HL-60 (cell line): Measurements from ENCODE around the gene COL19A1.

Source experiments
- DNase-seq, 2 experiments: peaks; one replicate each; pipeline ENCODE4 v3.0.0-alpha.2; 2010 to 2020; ENCODE audit warnings: low read depth in 1 of 2, low spot score in 1 of 2
- H3K27ac ChIP-seq: fragments of 250-450 bp; sonication (Bioruptor Pico); replicated peaks from 2 replicates; pipeline ENCODE4 v1.5.1; 2020; ENCODE audit warnings: mild to moderate bottlenecking, moderate library complexity
- H3K27me3 ChIP-seq: fragments of 250-450 bp; sonication (Bioruptor Pico); 2 replicates; pipeline ENCODE4 v1.5.1; 2021; ENCODE audit warnings: mild to moderate bottlenecking, moderate library complexity; ENCODE audit not compliant: insufficient read depth, poor library complexity, severe bottlenecking
- H3K4me3 ChIP-seq: replicated peaks from 2 replicates; pipeline ENCODE4 v1.5.1; 2011; ENCODE audit warnings: mild to moderate bottlenecking, control low read depth, low read length; ENCODE audit not compliant: insufficient read depth
- GABPA ChIP-seq: IDR thresholded peaks from 2 replicates; pipeline ENCODE4 v1.6.1; 2012; ENCODE audit warnings: low read depth
- POLR2AphosphoS5 ChIP-seq: IDR thresholded peaks from 2 replicates; pipeline ENCODE4 v1.6.1; 2012; ENCODE audit warnings: low read depth
- REST ChIP-seq: IDR thresholded peaks from 2 replicates; pipeline ENCODE4 v1.6.1; 2012; ENCODE audit warnings: low read depth; ENCODE audit not compliant: insufficient replicate concordance
- SPI1 ChIP-seq: IDR thresholded peaks from 2 replicates; pipeline ENCODE4 v1.6.1; 2012; ENCODE audit warnings: low read depth, mild to moderate bottlenecking, borderline replicate concordance
- TF ChIP-seq, protein P1 (sequence below): IDR thresholded peaks from one replicate; pipeline ENCODE4 v1.5.1; 2011; ENCODE audit warnings: low read length, control low read depth, inconsistent platforms; ENCODE audit not compliant: insufficient read depth

The COL19A1 gene

DNA sequence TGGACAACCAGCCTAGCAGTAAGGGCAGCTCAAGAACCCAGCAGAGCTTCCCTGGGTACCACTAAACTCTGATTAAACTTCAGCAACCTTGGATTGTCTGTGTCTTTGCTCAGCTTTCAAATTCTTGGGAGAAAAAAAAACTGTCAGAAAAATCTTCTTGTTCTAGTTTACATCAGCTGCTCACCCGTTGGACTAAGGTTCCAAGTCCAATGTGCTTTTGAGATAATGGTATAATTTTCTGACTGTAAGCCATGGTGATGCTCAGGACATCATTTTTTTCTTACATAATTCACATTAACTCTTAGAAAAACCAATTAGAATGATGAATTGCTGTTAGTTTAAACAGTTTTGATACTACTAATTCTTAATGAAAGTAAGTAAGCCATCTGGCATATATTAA, 290.7 kb downstream of the COL19A1 start:
- no peak for DNase-seq
- no peak overlapping the region for H3K27ac ChIP-seq
- TF ChIP-seq GABPA (no peak), REST (no peak), SPI1 (no peak), POLR2AphosphoS5 (no peak)
- TF ChIP-seq, protein P1, sequence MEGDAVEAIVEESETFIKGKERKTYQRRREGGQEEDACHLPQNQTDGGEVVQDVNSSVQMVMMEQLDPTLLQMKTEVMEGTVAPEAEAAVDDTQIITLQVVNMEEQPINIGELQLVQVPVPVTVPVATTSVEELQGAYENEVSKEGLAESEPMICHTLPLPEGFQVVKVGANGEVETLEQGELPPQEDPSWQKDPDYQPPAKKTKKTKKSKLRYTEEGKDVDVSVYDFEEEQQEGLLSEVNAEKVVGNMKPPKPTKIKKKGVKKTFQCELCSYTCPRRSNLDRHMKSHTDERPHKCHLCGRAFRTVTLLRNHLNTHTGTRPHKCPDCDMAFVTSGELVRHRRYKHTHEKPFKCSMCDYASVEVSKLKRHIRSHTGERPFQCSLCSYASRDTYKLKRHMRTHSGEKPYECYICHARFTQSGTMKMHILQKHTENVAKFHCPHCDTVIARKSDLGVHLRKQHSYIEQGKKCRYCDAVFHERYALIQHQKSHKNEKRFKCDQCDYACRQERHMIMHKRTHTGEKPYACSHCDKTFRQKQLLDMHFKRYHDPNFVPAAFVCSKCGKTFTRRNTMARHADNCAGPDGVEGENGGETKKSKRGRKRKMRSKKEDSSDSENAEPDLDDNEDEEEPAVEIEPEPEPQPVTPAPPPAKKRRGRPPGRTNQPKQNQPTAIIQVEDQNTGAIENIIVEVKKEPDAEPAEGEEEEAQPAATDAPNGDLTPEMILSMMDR, result no peak
- no peak overlapping the region for H3K4me3 ChIP-seq
- peaks cover 4% of the 10 kb centered on the region for H3K27me3 ChIP-seq

DNA sequence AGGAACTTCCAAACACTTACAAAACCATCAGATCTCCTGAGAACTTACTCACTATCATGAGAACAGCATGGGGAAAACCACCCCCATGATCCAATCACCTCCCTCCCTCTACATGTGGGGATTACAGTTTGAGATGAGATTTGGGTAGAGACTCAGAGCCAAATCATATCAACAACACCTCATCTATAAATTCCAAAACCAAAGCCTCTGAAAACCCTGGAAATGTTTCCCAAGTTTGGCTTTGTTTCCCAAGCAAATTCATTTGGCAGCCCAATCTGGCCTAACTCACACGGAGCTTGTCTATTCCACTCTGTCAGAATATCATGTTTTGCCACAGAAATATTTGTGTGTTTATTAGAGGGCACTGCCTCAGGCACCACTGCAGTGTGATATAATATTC, 293.9 kb downstream of the COL19A1 start:
- Histone ChIP-seq H3K27me3 (peaks cover 6% of the 10 kb centered on the region), H3K27ac (no peak overlapping the region), H3K4me3 (no peak overlapping the region)
- DNase-seq, result no peak
- no peak for TF ChIP-seq GABPA
- no peak for TF ChIP-seq POLR2AphosphoS5
- no peak for TF ChIP-seq SPI1
- TF ChIP-seq REST, result no peak
- TF ChIP-seq, protein P1, result no peak

GRCh38 chr6:70162972-70163371, 296.6 kb downstream of the COL19A1 start:
- TF ChIP-seq SPI1 (no peak), GABPA (no peak), POLR2AphosphoS5 (no peak), REST (no peak)
- TF ChIP-seq, protein P1, result no peak
- no peak overlapping the region for H3K4me3 ChIP-seq
- peaks cover 4% of the 10 kb centered on the region for H3K27me3 ChIP-seq
- no peak for DNase-seq
- no peak overlapping the region for H3K27ac ChIP-seq
